ENCODE results near the gene MARCHF9.
"Not testable (repeated sequence)": the region's sequence is repeated elsewhere in the genome, so short reads cannot be mapped to it uniquely, and the experiment has no call there.

Gene MARCHF9

DNA sequence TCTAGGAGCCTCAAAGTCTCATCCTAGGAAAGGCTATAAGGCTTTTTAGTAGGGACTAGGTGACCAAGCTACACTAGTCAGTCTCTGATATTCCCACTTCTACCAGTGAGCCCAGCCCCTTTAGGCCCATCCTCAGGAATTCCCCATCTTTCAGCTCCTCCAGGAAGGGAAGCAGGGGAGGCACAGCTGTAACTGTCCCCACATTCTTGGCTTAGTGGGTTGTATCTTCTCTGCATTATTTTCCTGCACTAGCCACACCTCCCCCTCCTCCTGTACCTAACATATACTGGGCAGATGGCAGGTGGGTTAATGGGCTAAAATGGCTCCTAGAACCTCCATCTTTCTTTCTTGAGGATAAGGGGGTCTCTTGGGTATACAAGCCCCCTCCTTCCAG, 12.4 kb downstream of the MARCHF9 start:
- H3K9ac ChIP-seq = no peak overlapping the region
- TF ChIP-seq Cebpa-rat (IDR thresholded peaks at IDR 0.05) = no peak
- H3K4me1 ChIP-seq = peaks cover 21% of the 10 kb centered on the region
- H3K27me3 ChIP-seq = peaks cover 67% of the 10 kb centered on the region
- H3K9me3 ChIP-seq = no peaks in the 10 kb centered on the region; the same call in 1 of the 2 replicates
- H4K20me1 ChIP-seq = peaks cover 62% of the 10 kb centered on the region
- no peak overlapping the region for H3K27ac ChIP-seq
- no peak overlapping the region for H3K4me2 ChIP-seq
- no peak overlapping the region for H3K4me3 ChIP-seq
- H3K36me3 ChIP-seq = peaks cover 32% of the 10 kb centered on the region

DNA sequence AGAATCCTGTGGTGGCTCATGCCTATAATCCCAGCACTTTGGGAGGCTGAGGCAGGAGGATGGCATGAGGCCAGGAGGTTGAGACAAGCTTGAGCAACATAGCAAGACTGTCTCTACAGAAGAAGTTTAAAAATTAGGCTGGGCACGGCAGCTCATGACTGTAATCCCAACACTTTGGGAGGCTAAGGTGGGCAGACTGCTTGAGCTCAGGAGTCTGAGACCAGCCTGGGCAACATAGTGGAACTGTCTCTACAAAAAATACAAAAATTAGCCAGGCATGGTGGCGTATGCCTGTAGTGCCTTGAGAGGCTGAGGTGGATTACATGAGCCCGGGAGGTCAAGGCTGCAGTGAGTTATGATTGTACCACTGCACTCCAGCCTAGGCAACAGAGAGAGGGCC, 13.0 kb downstream of the MARCHF9 start:
- Histone ChIP-seq H3K4me1 (peaks cover 25% of the 10 kb centered on the region), H3K27ac (no peak overlapping the region), H3K9me3 (no peaks in the 10 kb centered on the region; the same call in 1 of the 2 replicates), H3K36me3 (peaks cover 32% of the 10 kb centered on the region), H3K9ac (no peak overlapping the region), H4K20me1 (peaks cover 58% of the 10 kb centered on the region), H3K4me3 (no peak overlapping the region), H3K27me3 (peaks cover 61% of the 10 kb centered on the region), H3K4me2 (no peak overlapping the region)
- no peak for TF ChIP-seq Cebpa-rat (IDR thresholded peaks at IDR 0.05)

DNA sequence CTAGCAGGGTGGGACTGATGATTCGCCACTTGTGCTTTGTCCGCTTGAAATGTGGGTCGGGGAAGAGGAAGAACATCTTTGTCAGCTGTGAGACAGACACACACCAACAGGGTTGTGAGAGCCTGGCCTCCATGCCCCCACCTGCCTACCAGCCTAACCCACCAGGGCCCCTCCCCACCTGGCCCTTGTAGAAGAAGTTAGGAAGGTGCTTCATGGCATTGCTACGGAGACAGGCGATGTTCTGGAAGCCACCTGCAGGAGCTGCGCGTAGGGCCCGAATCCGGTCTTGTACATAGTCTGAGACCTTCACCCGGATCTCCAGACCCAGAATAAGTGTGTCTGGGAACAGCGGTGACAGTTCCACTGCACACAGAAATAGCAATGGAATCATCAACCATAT, 14.7 kb downstream of the MARCHF9 start:
- Histone ChIP-seq H3K9ac (no peak overlapping the region), H3K27ac (no peak overlapping the region), H3K4me1 (peaks cover 35% of the 10 kb centered on the region), H3K9me3 (no peaks in the 10 kb centered on the region; the same call in 1 of the 2 replicates), H3K27me3 (peaks cover 44% of the 10 kb centered on the region), H3K36me3 (peaks cover 32% of the 10 kb centered on the region), H4K20me1 (peaks cover 43% of the 10 kb centered on the region), H3K4me3 (no peak overlapping the region), H3K4me2 (no peak overlapping the region)
- no peak for TF ChIP-seq Cebpa-rat (IDR thresholded peaks at IDR 0.05)

DNA sequence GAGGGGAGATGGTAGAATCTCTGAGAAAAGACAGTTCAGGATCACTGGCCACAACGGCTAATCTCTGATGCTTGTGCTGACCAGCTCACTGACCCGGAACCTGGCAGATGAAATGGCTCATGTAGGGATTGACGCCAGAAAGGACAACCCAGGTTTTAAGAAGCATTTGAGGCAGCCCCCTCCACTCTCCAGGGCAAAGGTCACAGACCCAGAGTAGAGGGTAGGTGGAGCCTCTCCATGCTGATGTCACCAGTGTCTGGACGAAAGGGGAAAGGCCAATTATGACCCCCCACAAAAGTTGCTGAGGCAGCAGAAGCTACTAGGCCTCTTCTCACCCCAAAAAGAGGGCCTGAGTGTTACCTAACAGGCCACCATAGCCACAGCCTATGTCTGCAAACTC, 15.8 kb downstream of the MARCHF9 start:
- H3K27me3 ChIP-seq = peaks cover 32% of the 10 kb centered on the region

DNA sequence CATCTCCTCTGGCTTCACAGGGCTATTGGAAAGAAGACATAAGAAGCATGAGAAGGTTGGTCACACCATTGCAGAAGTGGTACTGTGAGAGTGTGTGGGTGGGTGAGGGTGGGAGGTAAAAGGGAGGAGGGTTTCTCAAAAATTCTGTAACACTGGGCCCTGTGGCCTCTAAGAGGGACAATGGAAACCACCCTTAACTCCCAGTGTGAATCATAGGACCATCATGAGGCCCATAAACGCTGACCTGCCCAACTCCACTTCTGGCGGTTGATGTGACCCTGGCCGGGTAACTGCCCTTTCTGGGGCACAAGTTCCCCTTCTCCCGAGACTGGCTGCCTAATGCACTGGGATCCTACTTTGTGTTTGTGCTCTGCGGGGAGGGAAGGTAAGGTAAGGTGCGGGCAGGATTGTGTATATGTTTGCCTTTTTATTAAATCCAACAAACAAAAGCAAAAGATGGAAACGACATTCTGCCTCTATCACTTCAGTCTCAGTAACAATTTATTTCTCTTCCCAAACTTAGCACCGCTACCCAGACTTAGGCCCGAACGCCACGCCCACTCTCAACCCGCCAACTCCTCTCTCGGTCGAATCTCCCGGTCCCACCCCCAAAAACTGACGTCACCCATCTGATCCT, 16.5 kb downstream of the MARCHF9 start:
- peaks cover 24% of the 10 kb centered on the region for H3K4me1 ChIP-seq
- peaks cover 26% of the 10 kb centered on the region for H3K27me3 ChIP-seq
- H3K27ac ChIP-seq = peak overlapping the region; percentile 93
- peak overlapping the region; percentile 91 for H3K4me2 ChIP-seq
- peak overlapping the region; percentile 89 for H3K9ac ChIP-seq
- TF ChIP-seq Cebpa-rat (IDR thresholded peaks at IDR 0.05) = no peak
- H3K4me3 ChIP-seq = peak overlapping the region; percentile 84
- H3K36me3 ChIP-seq = peaks cover 32% of the 10 kb centered on the region
- H4K20me1 ChIP-seq = peaks cover 25% of the 10 kb centered on the region
- H3K9me3 ChIP-seq = no peaks in the 10 kb centered on the region

More for the DNA sequence above, 15.8 kb downstream of the MARCHF9 start:
- TF ChIP-seq Cebpa-rat (IDR thresholded peaks at IDR 0.05) = no peak
- Histone ChIP-seq H3K27ac (no peak overlapping the region), H4K20me1 (peaks cover 32% of the 10 kb centered on the region), H3K36me3 (peaks cover 32% of the 10 kb centered on the region), H3K4me1 (peaks cover 24% of the 10 kb centered on the region), H3K9me3 (no peaks in the 10 kb centered on the region), H3K4me2 (peak overlapping the region; percentile 91), H3K9ac (no peak overlapping the region; the same call in 1 of the 2 replicates), H3K4me3 (peak overlapping the region; percentile 84; the same call in 1 of the 2 replicates)

DNA sequence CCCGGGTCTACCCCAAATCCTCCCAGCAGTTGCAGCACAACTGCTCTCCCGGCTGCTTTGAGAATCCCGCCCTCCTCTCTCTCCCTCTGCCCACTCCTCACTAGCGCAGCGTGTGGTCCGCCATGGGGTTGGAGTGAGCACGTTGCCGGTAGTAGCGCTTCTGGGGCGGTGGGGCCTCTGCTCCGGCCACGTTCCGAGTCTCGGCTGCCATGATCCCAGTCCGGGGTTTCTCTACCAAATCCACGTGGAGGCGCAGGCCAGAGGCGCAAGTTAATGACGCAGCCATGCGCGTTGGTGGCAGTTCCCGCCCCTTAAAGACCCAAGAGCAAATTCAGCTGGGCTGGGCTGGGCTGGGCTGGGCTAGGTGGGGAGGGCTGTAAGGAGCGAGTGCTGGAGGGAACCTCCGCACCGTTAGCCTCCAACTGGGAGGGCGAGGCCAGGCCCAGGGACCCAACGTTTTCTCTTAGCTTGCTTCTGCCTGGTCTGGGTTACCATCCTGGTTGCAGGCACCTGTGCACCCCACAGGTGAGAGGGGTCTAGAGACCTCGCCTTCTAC, 17.0 kb downstream of the MARCHF9 start, which contains the start of gene METTL1:
METTL1 (minus strand) TSS at position 233 of the 556 bp plus-strand sequence; CDS start at position 211, 22 bp downstream.
- Histone ChIP-seq H3K4me1 (peaks cover 24% of the 10 kb centered on the region), H3K4me3 (peak within 1 kb of the TSS; percentile 84), H3K9me3 (no peaks in the 10 kb centered on the region), H3K9ac (peak within 1 kb of the TSS; percentile 89), H3K27ac (peak within 1 kb of the TSS; percentile 93), H3K36me3 (peaks cover 32% of the 10 kb centered on the region), H3K27me3 (peaks cover 20% of the 10 kb centered on the region), H4K20me1 (peaks cover 19% of the 10 kb centered on the region), H3K4me2 (peak within 1 kb of the TSS; percentile 91)
- no peak for TF ChIP-seq Cebpa-rat (IDR thresholded peaks at IDR 0.05)

DNA sequence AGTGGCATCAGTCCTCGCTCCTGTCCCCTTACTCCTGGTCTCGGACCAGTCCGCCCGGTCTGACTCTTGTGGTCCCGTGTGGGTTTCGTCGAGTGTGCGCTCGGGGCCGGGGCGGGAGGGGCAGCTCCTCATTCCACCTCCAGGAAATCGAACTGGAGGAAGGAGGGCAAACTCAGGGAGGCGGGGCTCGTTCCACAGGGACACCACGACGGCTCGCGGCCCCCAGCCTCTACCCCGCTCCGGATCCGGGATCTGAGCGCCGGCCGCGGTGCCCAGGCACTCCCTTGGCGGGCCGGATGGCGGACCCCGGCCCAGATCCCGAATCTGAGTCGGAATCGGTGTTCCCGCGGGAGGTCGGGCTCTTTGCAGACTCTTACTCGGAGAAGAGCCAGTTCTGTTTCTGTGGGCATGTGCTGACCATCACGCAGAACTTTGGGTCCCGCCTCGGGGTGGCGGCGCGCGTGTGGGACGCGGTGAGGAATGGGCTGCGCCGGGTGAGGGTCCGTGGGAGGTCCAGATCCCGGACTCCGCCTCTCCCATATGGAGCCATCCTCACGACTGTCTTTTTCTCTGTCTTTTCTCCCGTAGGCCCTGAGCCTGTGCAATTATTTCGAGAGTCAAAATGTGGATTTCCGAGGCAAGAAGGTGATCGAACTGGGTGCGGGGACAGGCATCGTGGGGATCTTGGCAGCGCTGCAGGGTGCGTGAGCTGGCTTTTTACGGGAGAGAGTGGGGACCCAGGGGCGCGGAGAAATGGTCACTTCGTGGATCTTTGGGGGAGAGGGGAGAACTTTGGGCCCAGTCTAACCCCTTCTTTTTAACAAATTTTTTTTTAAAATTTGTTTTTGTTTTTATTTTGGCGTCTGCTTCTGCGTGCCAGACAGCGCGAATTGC, 17.8 kb downstream of the MARCHF9 start, which contains the start of gene EEF1AKMT3:
EEF1AKMT3 (plus strand) TSS at position 186 of the 894 bp plus-strand sequence; CDS start at position 297, 111 bp downstream.
- peak within 1 kb of the TSS; percentile 89 for H3K9ac ChIP-seq
- no peak for TF ChIP-seq Cebpa-rat (IDR thresholded peaks at IDR 0.05)
- H3K36me3 ChIP-seq = peaks cover 32% of the 10 kb centered on the region
- H3K4me1 ChIP-seq = peaks cover 24% of the 10 kb centered on the region
- peak within 1 kb of the TSS; percentile 84 for H3K4me3 ChIP-seq
- H3K4me2 ChIP-seq = peak within 1 kb of the TSS; percentile 91
- peaks cover 13% of the 10 kb centered on the region for H3K27me3 ChIP-seq
- H4K20me1 ChIP-seq = peaks cover 14% of the 10 kb centered on the region; the same call in 1 of the 2 replicates
- H3K27ac ChIP-seq = peak within 1 kb of the TSS; percentile 93
- no peaks in the 10 kb centered on the region for H3K9me3 ChIP-seq

DNA sequence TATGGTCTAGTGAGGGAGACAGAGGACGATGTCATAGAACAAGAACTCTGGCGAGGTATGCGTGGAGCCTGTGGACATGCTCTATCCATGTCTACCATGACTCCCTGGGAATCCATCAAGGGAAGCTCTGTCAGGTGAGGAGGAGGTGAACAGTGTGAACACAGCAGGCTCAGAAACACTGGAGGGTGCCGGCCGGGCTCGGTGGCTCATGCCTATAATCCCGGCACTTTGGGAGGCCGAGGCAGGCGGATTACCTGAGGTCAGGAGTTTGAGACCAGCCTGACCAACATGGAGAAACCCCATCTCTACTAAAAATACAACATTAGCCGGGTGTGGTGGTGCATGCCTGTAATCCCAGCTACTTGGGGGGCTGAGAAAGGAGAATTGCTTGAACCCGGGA, 19.7 kb downstream of the MARCHF9 start:
- H3K4me3 ChIP-seq, H3K9ac ChIP-seq, H3K9me3 ChIP-seq, H3K27me3 ChIP-seq, H3K4me2 ChIP-seq, H4K20me1 ChIP-seq, H3K27ac ChIP-seq: not testable (repeated sequence)
- Histone ChIP-seq H3K4me1 (peaks cover 24% of the 10 kb centered on the region), H3K36me3 (peaks cover 21% of the 10 kb centered on the region)

DNA sequence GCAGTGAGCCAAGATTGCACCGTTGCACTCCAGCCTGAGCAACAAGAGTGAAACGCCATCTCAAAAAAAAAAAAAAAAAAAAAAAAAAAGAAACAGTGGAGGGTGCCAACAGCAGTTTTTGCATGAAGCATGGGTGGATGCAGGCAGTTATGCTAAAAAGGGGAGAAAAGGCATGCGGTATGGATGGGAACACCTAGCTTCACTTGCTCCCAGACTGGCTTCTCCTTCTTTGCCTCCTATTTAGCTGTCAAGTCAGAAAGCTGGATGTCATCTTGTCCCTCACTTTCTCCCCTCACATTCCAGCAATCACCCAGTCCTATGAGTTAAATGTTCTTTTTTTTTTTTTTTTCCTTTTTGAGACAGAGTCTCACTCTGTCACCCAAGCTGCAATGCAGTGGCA, 20.1 kb downstream of the MARCHF9 start:
- Histone ChIP-seq H3K4me2 (no peak overlapping the region), H3K27ac (no peak overlapping the region), H3K9ac (no peak overlapping the region), H3K36me3 (peaks cover 21% of the 10 kb centered on the region), H3K27me3 (no peaks in the 10 kb centered on the region), H3K4me1 (peaks cover 24% of the 10 kb centered on the region), H3K4me3 (no peak overlapping the region), H4K20me1 (no peaks in the 10 kb centered on the region), H3K9me3 (no peaks in the 10 kb centered on the region)
- no peak for TF ChIP-seq Cebpa-rat (IDR thresholded peaks at IDR 0.05)
